ENCODE data around the gene MTMR2. TPM values are rescaled to one million over a fixed set of nuclear protein-coding genes. Genes with fewer than 3 reads are reported as not detected.

Gene MTMR2
- polyA plus RNA-seq, 2 of the 4 experiments (the other 2 are of a cell fraction) = 22.2 to 28.7 TPM

GRCh38 chr11:95831198-95831883 is 92.6 kb downstream of the MTMR2 start (continued):
- TF ChIP-seq, protein P1, sequence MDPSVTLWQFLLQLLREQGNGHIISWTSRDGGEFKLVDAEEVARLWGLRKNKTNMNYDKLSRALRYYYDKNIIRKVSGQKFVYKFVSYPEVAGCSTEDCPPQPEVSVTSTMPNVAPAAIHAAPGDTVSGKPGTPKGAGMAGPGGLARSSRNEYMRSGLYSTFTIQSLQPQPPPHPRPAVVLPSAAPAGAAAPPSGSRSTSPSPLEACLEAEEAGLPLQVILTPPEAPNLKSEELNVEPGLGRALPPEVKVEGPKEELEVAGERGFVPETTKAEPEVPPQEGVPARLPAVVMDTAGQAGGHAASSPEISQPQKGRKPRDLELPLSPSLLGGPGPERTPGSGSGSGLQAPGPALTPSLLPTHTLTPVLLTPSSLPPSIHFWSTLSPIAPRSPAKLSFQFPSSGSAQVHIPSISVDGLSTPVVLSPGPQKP (IDR thresholded peaks at IDR 0.05; ENCODE audit: low read depth, low read length) = no peak
- TF ChIP-seq MAX (IDR thresholded peaks at IDR 0.05) (no peak), RARB (CRISPR knock-in tag; IDR thresholded peaks at IDR 0.05) (no peak)

- Histone ChIP-seq H3K9me3 (no peaks in the 10 kb centered on the region), H3K4me3 (no peak overlapping the region), H3K4me1 (peaks cover 6% of the 10 kb centered on the region; the same call in 2 of the 3 replicates), H3K27ac (no peak overlapping the region), H3K4me2 (no peak overlapping the region)
- POLR2A ChIA-PET = no interaction called here
- TF ChIP-seq FOXS1 (CRISPR knock-in tag; IDR thresholded peaks at IDR 0.05) (no peak), HMGXB4 (CRISPR knock-in tag; IDR thresholded peaks at IDR 0.05; ENCODE audit: borderline replicate concordance) (no peak)
- ATAC-seq = no peak
- no peak for FAIRE-seq
- WGBS (ENCODE audit: missing lambda C conversion rate) = 74% methylated on average over 1 of the region's 1 CpG
- no peak for DNase-seq (ENCODE audit: low read depth in 1 of 2, low spot score in 1 of 2)
- CTCF ChIA-PET = no interaction called here
Measured at GRCh38 chr11:95829580-95830259, 94.2 kb downstream of the MTMR2 start.

- no peak for FAIRE-seq
- no peak overlapping the region for H3K4me2 ChIP-seq
- H3K27ac ChIP-seq = no peak overlapping the region
- no peak for TF ChIP-seq KDM1A (IDR thresholded peaks at IDR 0.05; ENCODE audit: low read depth)
- no peak for DNase-seq (ENCODE audit: low read depth in 1 of 2, low spot score in 1 of 2)
- no peak overlapping the region for H3K4me3 ChIP-seq
- H3K4me1 ChIP-seq = peaks cover 6% of the 10 kb centered on the region; the same call in 2 of the 3 replicates
- H3K9me3 ChIP-seq = no peaks in the 10 kb centered on the region
- POLR2A ChIA-PET = no interaction called here
- 85% methylated on average over 4 of the region's 4 CpGs for WGBS (ENCODE audit: missing lambda C conversion rate)
- ATAC-seq = no peak
- CTCF ChIA-PET = no interaction called here
Measured at GRCh38 chr11:95827696-95828095, 96.2 kb downstream of the MTMR2 start.

- ATAC-seq (no peak), DNase-seq (ENCODE audit: low read depth in 1 of 2, low spot score in 1 of 2) (no peak), FAIRE-seq (no peak)
- POLR2A ChIA-PET = no interaction called here
- WGBS (ENCODE audit: missing lambda C conversion rate) = 70% methylated on average over 2 of the region's 2 CpGs
- CTCF ChIA-PET = interaction anchor here (1.4 kb wide), 1 partner anchor 14 kb away, joined by 4 read pairs; no protein-coding TSS in a partner anchor
- no peak overlapping the region for H3K27ac ChIP-seq
- H3K4me3 ChIP-seq = no peak overlapping the region
- H3K4me1 ChIP-seq = no peaks in the 10 kb centered on the region
- H3K4me2 ChIP-seq = no peak overlapping the region
- no peaks in the 10 kb centered on the region for H3K9me3 ChIP-seq
- TF ChIP-seq, protein P1 (IDR thresholded peaks at IDR 0.05; ENCODE audit: low read depth, low read length) = no peak
- TF ChIP-seq MAFK (IDR thresholded peaks at IDR 0.05; ENCODE audit: partially characterized antibody) = no peak
- no peak for TF ChIP-seq GATA3 (IDR thresholded peaks at IDR 0.05; ENCODE audit: borderline replicate concordance)
- TF ChIP-seq TFCP2L1 (CRISPR knock-in tag; IDR thresholded peaks at IDR 0.05) = no peak
- no peak for TF ChIP-seq E2F6 (IDR thresholded peaks at IDR 0.05; ENCODE audit: borderline replicate concordance, low read depth)
- no peak for TF ChIP-seq BHLHE40 (IDR thresholded peaks at IDR 0.05; ENCODE audit: low read depth, low read length)
- no peak for TF ChIP-seq FOSL2 (IDR thresholded peaks at IDR 0.05)
- no peak for TF ChIP-seq FOSL2 (CRISPR knock-in tag; IDR thresholded peaks at IDR 0.05)
- TF ChIP-seq SMC3 (IDR thresholded peaks at IDR 0.05) = no peak
- no peak for TF ChIP-seq RCOR1 (IDR thresholded peaks at IDR 0.05; ENCODE audit: low read depth, low read length)
- TF ChIP-seq FOSB (CRISPR knock-in tag; IDR thresholded peaks at IDR 0.05) = no peak
- TF ChIP-seq REST (IDR thresholded peaks at IDR 0.05) = no peak
- no peak for TF ChIP-seq HMGXB4 (CRISPR knock-in tag; IDR thresholded peaks at IDR 0.05; ENCODE audit: borderline replicate concordance)
- no peak for TF ChIP-seq NPAS2 (CRISPR knock-in tag; IDR thresholded peaks at IDR 0.05; ENCODE audit: borderline replicate concordance)
Measured at GRCh38 chr11:95821640-95822039, 102.3 kb downstream of the MTMR2 start.
